Lung (tissue), 12 donors: ENCODE data around the gene TRERF1. TPM values are rescaled to one million over a fixed set of nuclear protein-coding genes. Genes with fewer than 3 reads are reported as not detected.

ENCODE experiments used
- ATAC-seq: fragments of 200-7000 bp; cut with Tn5 transposase; one replicate; pipeline ENCODE4 v1.9.1; 2020; ENCODE audit warnings: moderate number of reproducible peaks; ENCODE audit not compliant: insufficient read depth, low FRiP score
- DNase-seq, 3 donors: peaks; one replicate each; pipeline ENCODE4 v3.0.0-alpha.2; 2013 to 2017
- H3K27ac ChIP-seq, 2 donors: one replicate each; pipeline ENCODE4 v1.5.1; 2013; ENCODE audit warnings: mild to moderate bottlenecking in 2 of 2, moderate library complexity in 2 of 2, control low read depth in 1 of 2, inconsistent platforms in 1 of 2, low read depth in 1 of 2, low read length in 1 of 2
- H3K27me3 ChIP-seq, 3 donors: one replicate each; pipeline ENCODE4 v1.5.1; 2013; ENCODE audit warnings: low read length in 2 of 3; ENCODE audit not compliant: control insufficient read depth in 3 of 3, insufficient read depth in 3 of 3
- H3K36me3 ChIP-seq, 4 donors: one replicate each; pipeline ENCODE4 v1.5.1; 2013; ENCODE audit warnings: low read length in 4 of 4, mild to moderate bottlenecking in 1 of 4, moderate library complexity in 1 of 4; ENCODE audit not compliant: control insufficient read depth in 4 of 4, insufficient read depth in 4 of 4
- H3K4me1 ChIP-seq, 5 donors: one replicate each; pipeline ENCODE4 v1.5.1; 2013; ENCODE audit warnings: low read length in 5 of 5, mild to moderate bottlenecking in 2 of 5, moderate library complexity in 1 of 5; ENCODE audit not compliant: control insufficient read depth in 5 of 5, insufficient read depth in 5 of 5
- H3K4me3 ChIP-seq: one replicate; pipeline ENCODE4 v1.5.1; 2013; ENCODE audit warnings: mild to moderate bottlenecking, control low read depth, moderate library complexity
- H3K9ac ChIP-seq, 2 donors: one replicate each; pipeline ENCODE4 v1.5.1; 2013; ENCODE audit warnings: low read length in 2 of 2, control low read depth in 1 of 2; ENCODE audit not compliant: insufficient read depth in 1 of 2
- H3K9me3 ChIP-seq, 4 donors: one replicate each; pipeline ENCODE4 v1.5.1; 2013; ENCODE audit warnings: low read length in 3 of 4, mild to moderate bottlenecking in 1 of 4, moderate library complexity in 1 of 4; ENCODE audit not compliant: control insufficient read depth in 4 of 4, insufficient read depth in 3 of 4
- WGBS, 2 donors: extraction: QIAGEN DNeasy Blood & Tissue Kit; methylation state at CpG; one replicate each; pipeline ENCODE4 v1.1.7; 2013; 5-methylcytosine and 5-hydroxymethylcytosine counted together
- polyA plus RNA-seq, 2 donors: library from polyadenylated mRNA; stranded (reverse); fragments of 200-250 nt; gene quantifications; one replicate each; pipeline ENCODE4 v1.2.1, GENCODE V29; 2013
- total RNA-seq, 2 donors: library from RNA; depleted of rRNA in 1 of 2; stranded (reverse); fragments of >200 nt in 1 of 2; gene quantifications; one replicate each; pipeline ENCODE4 v1.2.1, GENCODE V29; 2014 to 2021
- TF ChIP-seq, protein P1 (sequence below): IDR thresholded peaks from 2 replicates; pipeline ENCODE4 v1.5.1; 2012; ENCODE audit warnings: mild to moderate bottlenecking; ENCODE audit errors: control extremely low read depth, extremely low read depth
- donor health status: control.
- donor health status: control.
- donor health status: Bipolar disorder and iron deficiency.
- donor health status: healthy.
- donor health status: DM: yes; HTN: yes; CAD: no.

TRERF1 gene
- total and polyA plus RNA-seq, 4 donors: 1.2 to 10.4 (median 3.3) TPM

DNA sequence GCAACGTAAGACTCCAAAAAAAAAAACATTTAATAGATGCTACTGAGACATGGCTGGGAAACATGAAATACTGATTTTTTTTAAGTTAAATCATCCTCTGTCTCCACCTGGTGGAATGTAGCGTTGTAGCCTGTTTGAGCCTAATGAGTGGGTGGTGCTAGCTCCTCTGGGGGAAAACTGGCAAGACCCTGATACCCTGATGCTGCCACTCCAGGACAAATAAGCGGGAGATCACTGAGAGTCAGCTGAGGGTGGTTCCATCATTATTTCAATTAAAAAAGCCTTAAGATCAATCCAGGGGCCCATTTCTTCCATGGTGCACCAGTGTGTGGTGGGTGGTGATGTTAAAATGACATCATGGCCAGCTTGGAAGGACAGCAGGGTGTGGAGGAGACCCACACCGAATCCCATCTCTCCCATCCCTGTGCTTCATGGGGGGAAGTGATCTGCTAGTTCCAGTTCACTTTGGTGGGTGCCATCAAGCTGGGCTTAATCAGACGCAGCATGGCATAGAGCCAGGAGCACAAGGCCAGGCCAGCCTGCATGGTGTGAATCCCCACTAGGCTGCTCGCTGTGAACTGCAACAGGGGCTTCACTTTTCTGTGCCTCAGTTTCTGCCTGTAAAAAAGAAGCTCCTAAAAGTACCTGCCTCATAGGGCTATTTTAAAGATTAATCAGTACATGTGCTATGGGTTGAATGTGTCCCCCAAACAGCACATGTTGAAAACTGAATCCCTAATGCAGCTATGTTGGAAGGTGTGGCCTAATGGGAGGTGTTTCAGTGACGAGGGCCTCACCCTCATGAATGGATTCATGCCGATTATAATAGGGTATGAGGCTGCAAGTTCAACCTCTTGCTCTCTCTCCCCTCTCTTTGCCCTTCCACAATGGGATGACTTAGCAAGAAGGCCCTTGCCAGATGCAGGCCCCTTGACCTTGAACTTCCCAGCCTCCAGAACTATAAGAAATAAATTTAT is 221.1 kb downstream of the TRERF1 start:
- Histone ChIP-seq H3K9me3 (no peaks in the 10 kb centered on the region), H3K9ac (no peak overlapping the region), H3K27ac (no peak overlapping the region), H3K4me1 (peaks cover 0 to 38% (median 10%) of the 10 kb centered on the region in 5 donors), H3K36me3 (peaks cover 0 to 25% (median 7%) of the 10 kb centered on the region in 4 donors), H3K27me3 (no peaks in the 10 kb centered on the region), H3K4me3 (no peak overlapping the region)
- DNase-seq (peak; percentile 79 to 87 (median 85)), ATAC-seq (no peak)
- WGBS, 2 donors: 79 to 87% methylated on average over 8 of the region's 8 CpGs
- TF ChIP-seq, protein P1, sequence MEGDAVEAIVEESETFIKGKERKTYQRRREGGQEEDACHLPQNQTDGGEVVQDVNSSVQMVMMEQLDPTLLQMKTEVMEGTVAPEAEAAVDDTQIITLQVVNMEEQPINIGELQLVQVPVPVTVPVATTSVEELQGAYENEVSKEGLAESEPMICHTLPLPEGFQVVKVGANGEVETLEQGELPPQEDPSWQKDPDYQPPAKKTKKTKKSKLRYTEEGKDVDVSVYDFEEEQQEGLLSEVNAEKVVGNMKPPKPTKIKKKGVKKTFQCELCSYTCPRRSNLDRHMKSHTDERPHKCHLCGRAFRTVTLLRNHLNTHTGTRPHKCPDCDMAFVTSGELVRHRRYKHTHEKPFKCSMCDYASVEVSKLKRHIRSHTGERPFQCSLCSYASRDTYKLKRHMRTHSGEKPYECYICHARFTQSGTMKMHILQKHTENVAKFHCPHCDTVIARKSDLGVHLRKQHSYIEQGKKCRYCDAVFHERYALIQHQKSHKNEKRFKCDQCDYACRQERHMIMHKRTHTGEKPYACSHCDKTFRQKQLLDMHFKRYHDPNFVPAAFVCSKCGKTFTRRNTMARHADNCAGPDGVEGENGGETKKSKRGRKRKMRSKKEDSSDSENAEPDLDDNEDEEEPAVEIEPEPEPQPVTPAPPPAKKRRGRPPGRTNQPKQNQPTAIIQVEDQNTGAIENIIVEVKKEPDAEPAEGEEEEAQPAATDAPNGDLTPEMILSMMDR: no peak

DNA sequence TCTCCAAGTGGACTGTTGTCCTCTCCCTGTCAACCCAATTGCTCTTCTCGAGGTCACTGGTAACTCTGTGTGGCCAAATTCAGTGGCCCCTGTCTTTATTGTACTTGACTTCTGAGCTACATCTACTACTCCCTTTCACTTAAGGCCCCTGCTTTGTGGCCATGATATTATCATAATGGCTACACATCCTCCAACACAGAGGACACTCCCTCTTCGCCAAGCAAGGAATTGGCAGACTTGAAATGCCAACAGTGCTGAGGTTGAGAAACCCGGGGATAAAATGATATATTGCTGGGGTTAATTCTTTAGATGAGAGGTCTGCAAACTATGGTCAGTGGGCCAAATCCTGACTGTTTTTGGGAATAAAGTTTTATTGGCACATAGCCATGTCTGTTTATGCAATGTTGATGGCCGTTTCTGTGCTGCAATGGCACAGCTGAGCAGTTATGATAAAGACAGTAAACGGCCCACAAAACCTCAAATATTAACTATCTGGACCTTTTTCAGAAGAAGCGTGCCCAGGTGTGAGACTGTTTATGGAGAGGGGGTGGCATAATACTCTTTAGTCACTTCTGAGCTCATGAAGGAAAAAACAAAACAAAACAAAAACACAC is 222.1 kb downstream of the TRERF1 start:
- no peak overlapping the region for H3K9ac ChIP-seq
- no peak overlapping the region for H3K27ac ChIP-seq
- no peak overlapping the region for H3K4me3 ChIP-seq
- peaks cover 0 to 24% (median 7%) of the 10 kb centered on the region in 4 donors for H3K36me3 ChIP-seq
- DNase-seq (peak in 2 of 3 donors; percentile 63 to 66), ATAC-seq (no peak)
- TF ChIP-seq, protein P1: no peak
- H3K9me3 ChIP-seq: no peaks in the 10 kb centered on the region
- H3K27me3 ChIP-seq: no peaks in the 10 kb centered on the region
- H3K4me1 ChIP-seq: peaks cover 0 to 42% (median 10%) of the 10 kb centered on the region in 5 donors
- WGBS, 2 donors: 70 to 80% methylated on average over 6 of the region's 6 CpGs

DNA sequence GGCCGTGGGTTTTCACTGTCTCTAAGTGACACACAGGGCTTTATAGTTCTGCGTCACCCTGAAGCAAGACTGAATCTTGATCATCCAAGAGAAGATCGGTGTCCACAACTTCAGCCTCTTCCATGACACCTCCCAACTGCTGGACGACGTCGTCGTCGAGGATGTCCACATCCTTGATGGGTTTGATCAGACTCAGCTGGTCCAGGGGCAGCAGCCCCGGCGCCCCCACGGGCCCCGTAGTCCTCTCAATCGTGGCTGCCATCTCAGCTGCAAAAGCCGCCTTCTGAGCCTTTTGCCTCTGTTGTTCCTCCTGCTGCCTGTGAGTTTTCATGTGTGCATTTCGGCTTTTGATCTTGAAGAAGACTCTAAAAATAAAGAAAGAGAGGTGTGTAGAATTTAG is 223.4 kb downstream of the TRERF1 start:
- H3K9me3 ChIP-seq: no peaks in the 10 kb centered on the region
- H3K27ac ChIP-seq: no peak overlapping the region
- H3K27me3 ChIP-seq: no peaks in the 10 kb centered on the region
- H3K4me3 ChIP-seq: no peak overlapping the region
- DNase-seq (no peak), ATAC-seq (no peak)
- H3K36me3 ChIP-seq: peaks cover 0 to 23% (median 5%) of the 10 kb centered on the region in 4 donors
- WGBS, 2 donors: 91 to 93% methylated on average over 15 of the region's 15 CpGs
- H3K4me1 ChIP-seq: peaks cover 0 to 42% (median 10%) of the 10 kb centered on the region in 5 donors
- H3K9ac ChIP-seq: no peak overlapping the region
- TF ChIP-seq, protein P1: no peak
